Adrenal gland (tissue), 12 donors: ENCODE measurements around the gene IQCE. TPM values are rescaled to one million over a fixed set of nuclear protein-coding genes. Genes with fewer than 3 reads are reported as not detected.

ENCODE experiments used
- DNase-seq, 7 donors: peaks; one replicate each; pipeline ENCODE4 v3.0.0-alpha.2; 2019 to 2020
- H3K27ac ChIP-seq, 5 donors: fragments of 200-600 bp; sonication (generic) in 4 of 5; 1 replicate in 3 of 5; 2 replicates in 2 of 5; pipeline versions ENCODE4 v1.5.1 to v1.8.0; 2016 to 2020; ENCODE audit warnings: mild to moderate bottlenecking in 1 of 5
- H3K27me3 ChIP-seq: fragments of 200-600 bp; 2 replicates; pipeline ENCODE4 v1.8.0; 2021
- H3K36me3 ChIP-seq, 2 donors: fragments of 200-600 bp; replicated peaks in 1 of 2; 1 replicate in 1 of 2; 2 replicates in 1 of 2; pipeline versions ENCODE4 v1.5.1 to v1.8.0; 2018 to 2022
- H3K4me1 ChIP-seq, 2 donors: fragments of 200-600 bp; replicated peaks in 1 of 2; 1 replicate in 1 of 2; 2 replicates in 1 of 2; pipeline versions ENCODE4 v1.5.1 to v1.8.0; 2018 to 2021
- H3K4me3 ChIP-seq, 4 donors: fragments of 200-600 bp; sonication (generic) in 3 of 4; one replicate each; pipeline ENCODE4 v1.5.1; 2016 to 2018
- H3K9me3 ChIP-seq, 3 donors: fragments of 200-600 bp; sonication (generic) in 1 of 3; replicated peaks in 1 of 3; 1 replicate in 2 of 3; 2 replicates in 1 of 3; pipeline versions ENCODE4 v1.5.1 to v1.8.0; 2016 to 2021
- POLR2A ChIP-seq, 2 donors: fragments of 450-650 bp; IDR thresholded peaks; one replicate each; pipeline ENCODE4 v1.6.1; 2017; ENCODE audit warnings: antibody characterized with exemption in 2 of 2, mild to moderate bottlenecking in 2 of 2, moderate library complexity in 1 of 2
- WGBS, 4 donors: extraction: QIAGEN DNeasy Blood & Tissue Kit in 2 of 4; methylation state at CpG; one replicate each; pipeline versions ENCODE4 v1.1.5 to v1.1.7; 2013 to 2017; 5-methylcytosine and 5-hydroxymethylcytosine counted together
- intact Hi-C, 2 donors: fragments of 100-400 bp; cut with DNase I; formaldehyde crosslinking; loops; one replicate each; pipeline versions ENCODE4 v1.14.1 to v1.15.0; 2022 to 2023
- polyA plus RNA-seq, 3 donors: library from polyadenylated mRNA; stranded (reverse); fragments of 200-250 nt in 2 of 3; fragments of 350-450 nt in 1 of 3; fragmentation: Illumina TruSeq in 1 of 3; extraction: RNeasy Lipid Tissue Mini Kit (QIAGEN cat#74804) in 1 of 3; gene quantifications; one replicate each; pipeline ENCODE4 v1.2.3, GENCODE V29; 2013 to 2014
- total RNA-seq, 9 donors: library from RNA; depleted of rRNA in 4 of 9; stranded (reverse); fragments of >200 nt in 4 of 9; fragments of 120-200 nt in 1 of 9; fragmentation: NEBNext Ultra II Directional in 1 of 9; extraction: Animal tissue kit (Norgen Biotek cat#: 25700) in 1 of 9; gene quantifications; one replicate each; pipeline versions ENCODE4 v1.1.0 to v1.2.4, GENCODE V29; 2013 to 2023
- TF ChIP-seq, protein P1 (sequence below), 6 experiments: fragments of 450-650 bp in 4 of 6; fragments of 200-600 bp in 2 of 6; sonication (generic) in 1 of 6; IDR thresholded peaks; 1 replicate in 5 of 6; 2 replicates in 1 of 6; pipeline versions ENCODE4 v1.5.1 to v1.8.0; 2016 to 2021; ENCODE audit warnings: antibody characterized with exemption in 6 of 6, mild to moderate bottlenecking in 2 of 6, moderate library complexity in 1 of 6
- donor health status: healthy with polysubstance abuse.
- donor health status: Bipolar disorder and iron deficiency.
- donor health status: DM: yes; HTN: yes; CAD: no.
- donor health status: DM: no; HTN: no; CAD: no.
- donor health status: DM: no; HTN: no; CAD: no.
- donor health status: DM: yes; HTN: yes; CAD: no.

The IQCE gene
- total and polyA plus RNA-seq, 12 donors = 4.6 to 33.2 (median 13.8) TPM

DNA sequence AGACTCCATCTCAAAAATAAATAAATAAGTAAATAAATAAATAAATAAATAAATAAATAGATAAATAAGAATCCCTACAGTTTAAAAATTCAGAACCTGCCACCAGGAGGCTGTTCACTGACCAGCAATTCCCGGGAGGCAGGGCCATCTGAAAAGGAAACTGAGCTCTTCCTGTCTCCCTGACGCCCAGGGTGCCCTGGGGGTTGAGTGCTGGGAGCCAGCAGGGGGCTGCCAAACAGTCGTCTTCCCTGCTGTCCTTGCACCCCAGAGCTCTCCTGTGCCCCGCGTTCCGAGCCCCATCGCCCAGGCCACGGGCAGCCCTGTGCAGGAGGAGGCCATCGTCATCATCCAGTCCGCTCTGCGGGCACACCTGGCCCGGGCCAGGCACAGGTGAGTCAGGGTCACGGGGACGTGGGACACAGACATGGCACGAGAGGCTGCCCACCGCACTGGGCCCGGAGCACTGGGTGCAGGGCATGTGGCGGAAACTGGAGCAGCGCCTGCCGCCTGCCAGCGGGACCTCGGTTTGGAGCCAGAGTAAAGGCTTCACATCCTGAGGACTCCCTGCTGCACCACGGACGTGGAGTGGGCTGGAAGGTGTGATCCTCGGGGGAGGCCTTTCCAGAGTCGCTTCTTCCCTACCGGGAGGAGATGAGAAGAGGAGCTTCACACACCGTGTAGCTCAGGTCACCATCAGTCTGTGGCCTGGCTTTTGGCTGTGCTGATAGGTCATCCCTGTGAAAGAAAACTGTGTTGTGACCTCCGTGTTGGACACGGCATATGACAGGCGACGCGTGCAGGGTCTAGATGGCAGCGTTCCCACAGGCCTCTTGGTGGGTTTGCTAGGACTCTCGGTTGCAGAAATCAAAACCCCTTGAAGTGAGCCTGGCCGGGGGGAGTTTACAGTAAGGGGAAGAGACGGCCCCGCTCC, 47.1 kb downstream of the IQCE start:
- DNase-seq = peak in 1 of 7 donors; percentile 53
- peaks cover 0 to 3% of the 10 kb centered on the region in 2 donors for H3K36me3 ChIP-seq
- intact Hi-C loops = no loop called here

DNA sequence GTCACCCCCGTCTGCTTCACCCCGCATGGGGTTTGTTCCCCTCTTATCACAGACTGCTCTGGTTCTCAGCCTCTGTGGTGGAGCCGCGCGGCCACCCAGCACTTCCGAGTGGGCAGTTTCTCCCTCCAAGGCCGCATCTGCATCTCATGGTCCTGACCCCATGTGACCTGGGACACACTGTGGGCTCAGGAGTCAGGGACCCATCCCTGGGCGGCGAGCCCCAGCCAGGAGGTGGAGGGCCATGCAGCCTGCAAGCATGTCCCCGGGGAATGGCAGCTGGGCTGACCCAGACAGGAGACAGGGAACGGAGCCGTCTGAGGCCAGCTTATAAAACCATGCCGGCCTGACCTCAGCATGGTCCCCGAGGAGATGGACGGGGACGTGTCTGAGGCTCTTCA, 47.8 kb downstream of the IQCE start:
- no peaks in the 10 kb centered on the region for H3K9me3 ChIP-seq
- H3K4me1 ChIP-seq = peaks cover 0 to 24% of the 10 kb centered on the region in 2 donors
- no peaks in the 10 kb centered on the region for H3K36me3 ChIP-seq
- WGBS, 4 donors = 83 to 90% (median 85%) methylated on average over 8 to 16 of the region's 16 CpGs
- peak overlapping the region in 2 of 5 donors; percentile 81 to 88 for H3K27ac ChIP-seq
- H3K4me3 ChIP-seq = no peak overlapping the region
- no peak for DNase-seq
- H3K27me3 ChIP-seq = no peaks in the 10 kb centered on the region
- TF ChIP-seq, protein P1, sequence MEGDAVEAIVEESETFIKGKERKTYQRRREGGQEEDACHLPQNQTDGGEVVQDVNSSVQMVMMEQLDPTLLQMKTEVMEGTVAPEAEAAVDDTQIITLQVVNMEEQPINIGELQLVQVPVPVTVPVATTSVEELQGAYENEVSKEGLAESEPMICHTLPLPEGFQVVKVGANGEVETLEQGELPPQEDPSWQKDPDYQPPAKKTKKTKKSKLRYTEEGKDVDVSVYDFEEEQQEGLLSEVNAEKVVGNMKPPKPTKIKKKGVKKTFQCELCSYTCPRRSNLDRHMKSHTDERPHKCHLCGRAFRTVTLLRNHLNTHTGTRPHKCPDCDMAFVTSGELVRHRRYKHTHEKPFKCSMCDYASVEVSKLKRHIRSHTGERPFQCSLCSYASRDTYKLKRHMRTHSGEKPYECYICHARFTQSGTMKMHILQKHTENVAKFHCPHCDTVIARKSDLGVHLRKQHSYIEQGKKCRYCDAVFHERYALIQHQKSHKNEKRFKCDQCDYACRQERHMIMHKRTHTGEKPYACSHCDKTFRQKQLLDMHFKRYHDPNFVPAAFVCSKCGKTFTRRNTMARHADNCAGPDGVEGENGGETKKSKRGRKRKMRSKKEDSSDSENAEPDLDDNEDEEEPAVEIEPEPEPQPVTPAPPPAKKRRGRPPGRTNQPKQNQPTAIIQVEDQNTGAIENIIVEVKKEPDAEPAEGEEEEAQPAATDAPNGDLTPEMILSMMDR (IDR thresholded peaks at IDR 0.05) = no peak
- no peak for TF ChIP-seq POLR2A (IDR thresholded peaks at IDR 0.05)
- intact Hi-C loops = no loop called here

More for the DNA sequence above, 47.1 kb downstream of the IQCE start:
- Histone ChIP-seq H3K27ac (peak overlapping the region in 1 of 5 donors; percentile 88), H3K4me3 (no peak overlapping the region), H3K4me1 (peaks cover 0 to 24% of the 10 kb centered on the region in 2 donors), H3K9me3 (no peaks in the 10 kb centered on the region), H3K27me3 (no peaks in the 10 kb centered on the region)
- TF ChIP-seq, protein P1 (IDR thresholded peaks at IDR 0.05) = no peak
- TF ChIP-seq POLR2A (IDR thresholded peaks at IDR 0.05) = no peak
- 90 to 95% (median 91%) methylated on average over 19 to 38 of the region's 38 CpGs for WGBS, 4 donors

DNA sequence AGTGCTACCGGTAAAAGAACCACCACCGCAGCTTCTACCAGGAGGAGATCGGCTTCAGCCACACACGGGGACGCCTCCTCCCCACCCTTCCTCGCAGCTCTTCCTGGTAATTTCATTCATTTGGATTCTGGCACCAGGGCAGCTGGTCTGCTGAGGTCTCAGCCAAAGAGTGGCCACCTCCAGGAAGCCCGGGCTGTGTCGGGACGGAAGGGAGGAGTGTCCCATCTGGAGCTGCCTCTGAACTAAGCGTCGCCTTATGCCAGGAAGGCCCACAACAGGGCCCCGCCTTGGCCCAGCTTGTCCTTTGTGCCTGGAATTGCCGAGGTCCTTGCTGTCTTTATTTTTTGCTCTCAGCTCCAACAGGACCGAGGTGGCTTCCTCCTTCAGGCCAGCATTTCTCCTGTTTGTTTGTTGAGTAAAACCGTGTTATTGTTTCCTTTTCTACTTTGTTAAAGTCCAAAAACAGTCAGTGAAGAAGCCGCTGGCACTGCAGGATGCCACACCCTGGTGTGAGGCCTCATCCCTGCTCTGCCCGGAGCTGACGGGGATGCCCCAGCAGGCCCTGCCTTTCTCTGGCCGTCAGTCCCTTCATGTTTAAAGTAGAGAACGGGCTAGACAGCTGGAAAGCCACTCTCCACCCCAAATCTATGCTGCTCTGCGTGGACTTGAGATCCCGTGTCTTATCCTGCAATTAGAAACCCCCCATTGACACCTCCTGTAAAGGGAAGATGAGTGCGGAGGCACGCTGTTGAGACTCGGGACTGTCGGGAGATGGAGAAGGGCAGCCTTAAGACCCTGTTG, 48.5 kb downstream of the IQCE start:
- peak in 5 of 7 donors; percentile 60 to 82 (median 62) for DNase-seq
- H3K36me3 ChIP-seq = no peaks in the 10 kb centered on the region
- H3K9me3 ChIP-seq = no peaks in the 10 kb centered on the region
- intact Hi-C loops = no loop called here
- no peak overlapping the region for H3K4me3 ChIP-seq
- WGBS, 4 donors = 69 to 81% (median 71%) methylated on average over 26 of the region's 26 CpGs
- H3K27me3 ChIP-seq = no peaks in the 10 kb centered on the region
- peaks cover 0 to 24% of the 10 kb centered on the region in 2 donors for H3K4me1 ChIP-seq
- TF ChIP-seq, protein P1 (IDR thresholded peaks at IDR 0.05) = no peak
- TF ChIP-seq POLR2A (IDR thresholded peaks at IDR 0.05) = peak in 1 of 2 donors; percentile 21
- peak overlapping the region; percentile 19 to 88 (median 43) for H3K27ac ChIP-seq
